Astrocyte of the hippocampus (primary cell): ENCODE results near the gene HSD17B8.

Experiments used
- DNase-seq: peaks from one replicate; pipeline ENCODE4 v3.0.0; 2011; ENCODE audit warnings: low read depth, low spot score

HSD17B8 gene

GRCh38 chr6:33191383-33192104 lies 12.9 kb upstream of the HSD17B8 start:
- DNase-seq, result no peak

GRCh38 chr6:33192105-33192646 lies 12.3 kb upstream of the HSD17B8 start, which contains the start of gene COL11A2:
TSS of gene COL11A2 (minus strand) at chr6:33192467. CDS start at chr6:33192240, 227 bp downstream.
- DNase-seq, result no peak

GRCh38 chr6:33192671-33193602 lies 11.5 kb upstream of the HSD17B8 start:
- DNase-seq, result peak; percentile 60

GRCh38 chr6:33193619-33194018 lies 10.8 kb upstream of the HSD17B8 start:
- no peak for DNase-seq

GRCh38 chr6:33194431-33194979 lies 9.9 kb upstream of the HSD17B8 start:
- no peak for DNase-seq

GRCh38 chr6:33195304-33196165 lies 8.9 kb upstream of the HSD17B8 start:
- no peak for DNase-seq

- DNase-seq, result peak; percentile 80
These were observed 6.9 kb upstream of the HSD17B8 start for GRCh38 chr6:33197431-33198048.

- DNase-seq, result no peak
These were observed 6.1 kb upstream of the HSD17B8 start for GRCh38 chr6:33198159-33198852.

GRCh38 chr6:33198853-33199436 lies 5.5 kb upstream of the HSD17B8 start:
- DNase-seq, result no peak

- peak; percentile 79 for DNase-seq
These were observed 4.7 kb upstream of the HSD17B8 start for GRCh38 chr6:33199687-33200218.

- DNase-seq, result peak; percentile 100
These were observed 4.0 kb upstream of the HSD17B8 start, which contains the start of the genes RXRB and SLC39A7 for GRCh38 chr6:33200219-33201146. TSS of gene RXRB (minus strand) at chr6:33200665. CDS start at chr6:33200476, 189 bp downstream. TSS of gene SLC39A7 (plus strand) at chr6:33200867. CDS start at chr6:33201246, 379 bp downstream.

GRCh38 chr6:33201147-33201545 lies 3.3 kb upstream of the HSD17B8 start:
- no peak for DNase-seq

GRCh38 chr6:33201935-33202334 lies 2.5 kb upstream of the HSD17B8 start:
- no peak for DNase-seq

GRCh38 chr6:33202799-33203198 lies 1.7 kb upstream of the HSD17B8 start:
- DNase-seq, result no peak

- DNase-seq, result no peak
These were observed 851 bp upstream of the HSD17B8 start for GRCh38 chr6:33203443-33204164.

GRCh38 chr6:33204165-33204414 lies 365 bp upstream of the HSD17B8 start:
- no peak for DNase-seq

GRCh38 chr6:33205191-33206026 lies 954 bp downstream of the HSD17B8 start:
- DNase-seq, result peak; percentile 90
